HG03439 (cell line): Measurements from ENCODE around the gene NRXN3.
"Not testable (repeated sequence)": the region's sequence is repeated elsewhere in the genome, so short reads cannot be mapped to it uniquely, and the experiment has no call there.

Source experiments
- ATAC-seq: cut with Tn5 transposase; IDR thresholded peaks from one replicate; pipeline ENCODE4 v1.9.1; 2021; ENCODE audit warnings: mild to moderate bottlenecking, moderate library complexity; ENCODE audit not compliant: unreplicated experiment

The NRXN3 gene

DNA sequence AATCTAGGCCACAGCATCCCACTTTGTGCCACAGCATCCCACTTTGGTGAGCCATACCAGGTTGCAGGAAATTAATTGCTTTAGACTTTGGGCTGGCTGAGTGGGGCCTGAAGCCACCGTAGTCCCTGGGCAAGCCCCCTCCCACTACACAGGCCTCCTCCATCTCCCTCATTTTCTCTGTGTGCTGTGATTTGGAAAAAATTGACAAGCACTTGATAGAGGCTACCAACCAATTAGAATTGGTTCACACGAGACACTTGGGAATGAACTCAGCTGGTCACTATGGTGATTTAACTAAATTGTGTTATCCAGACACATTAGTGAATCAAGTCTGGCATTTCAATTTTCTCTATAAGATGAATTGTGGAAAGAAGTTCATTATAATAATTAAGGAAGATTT is 1560.0 kb downstream of the NRXN3 start:
- no peak for ATAC-seq

DNA sequence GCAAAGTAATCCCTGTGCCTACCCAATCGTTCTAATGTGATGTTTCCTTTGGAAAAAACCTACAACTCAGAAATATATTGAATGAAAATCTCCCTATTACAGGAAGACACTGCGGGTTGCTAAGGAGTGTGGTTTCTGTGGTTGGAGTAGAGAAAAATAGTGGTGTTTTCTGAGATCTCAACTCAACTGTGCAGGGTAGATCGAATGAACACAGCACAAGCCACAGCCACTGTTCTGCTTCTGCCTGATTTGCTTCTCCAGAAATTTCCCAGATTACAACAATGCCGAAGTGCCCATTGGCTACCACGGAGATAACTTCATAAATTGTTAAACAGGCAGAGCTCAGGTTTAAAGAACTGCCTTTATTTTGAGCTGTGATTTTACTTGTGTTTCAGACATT is 1560.8 kb downstream of the NRXN3 start:
- ATAC-seq: no peak

DNA sequence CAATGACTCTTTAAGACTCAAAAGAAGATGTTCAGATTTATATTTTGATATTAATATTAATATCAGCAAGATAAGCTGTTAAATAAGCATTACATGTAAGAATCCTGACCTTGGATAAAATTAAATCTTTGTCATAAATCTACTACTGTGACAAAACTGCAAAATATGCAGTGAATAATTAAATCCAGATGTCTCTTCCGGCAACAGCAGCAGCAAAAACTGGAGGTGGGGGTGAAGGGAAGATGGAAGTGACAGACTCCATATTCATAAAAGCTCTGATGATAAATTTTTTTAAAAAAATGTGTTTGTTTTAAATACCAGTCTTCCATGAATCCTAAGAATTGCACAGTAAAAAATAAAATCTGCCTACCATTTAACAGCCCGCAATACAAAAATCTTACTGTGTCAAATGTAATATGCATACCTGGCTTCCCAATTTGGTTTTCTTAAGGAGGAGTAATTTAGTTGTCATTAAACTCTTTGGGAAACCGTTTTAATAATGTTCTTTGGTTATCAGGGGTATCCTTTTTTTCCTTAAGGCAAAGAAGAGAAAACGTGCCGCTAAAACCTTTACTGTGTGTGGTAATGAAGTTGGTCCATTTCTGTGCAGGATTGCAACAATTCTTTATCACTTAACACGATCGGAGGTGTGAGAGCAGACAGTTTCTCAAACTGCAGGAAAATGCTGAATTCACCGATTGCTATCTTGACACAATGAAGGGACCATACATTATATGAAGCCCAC is 1562.9 kb downstream of the NRXN3 start:
- no peak for ATAC-seq

DNA sequence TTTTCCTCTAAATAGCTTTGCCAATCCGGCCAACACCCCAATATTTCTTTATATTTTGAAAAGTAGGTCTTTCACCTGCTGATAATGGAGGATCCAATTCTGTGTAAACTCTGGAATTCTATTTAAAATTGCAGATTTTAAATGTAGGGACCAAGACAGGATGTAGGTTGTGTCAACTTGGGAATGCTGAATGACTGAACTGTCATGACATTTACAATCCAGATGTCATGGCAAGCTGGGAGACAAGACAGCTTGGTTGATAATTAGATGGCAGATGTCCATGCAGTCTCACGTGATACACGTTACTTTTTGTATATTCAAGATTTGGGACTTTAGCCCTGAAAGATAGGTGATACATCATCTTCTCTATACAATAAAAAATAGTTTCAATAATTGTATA is 1564.0 kb downstream of the NRXN3 start:
- no peak for ATAC-seq

DNA sequence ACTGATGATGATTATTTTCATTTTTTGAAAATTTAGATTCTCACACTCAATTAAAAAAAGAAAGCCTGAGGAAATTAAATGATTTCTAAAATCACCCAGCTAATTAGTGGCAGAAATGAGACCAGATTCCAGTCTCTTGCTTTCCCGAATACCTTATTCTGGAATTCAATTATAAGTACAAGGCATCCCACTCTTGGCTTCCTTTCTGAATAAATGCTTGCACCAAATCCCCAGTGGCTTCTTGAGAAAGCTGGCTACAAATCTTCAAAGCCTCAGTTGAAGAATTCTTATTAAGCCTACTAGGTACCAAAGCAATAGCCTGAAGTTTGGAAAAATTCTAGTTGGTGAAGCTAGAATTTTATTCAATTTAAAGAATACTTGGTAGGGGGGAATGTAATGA is 1564.5 kb downstream of the NRXN3 start:
- no peak for ATAC-seq

DNA sequence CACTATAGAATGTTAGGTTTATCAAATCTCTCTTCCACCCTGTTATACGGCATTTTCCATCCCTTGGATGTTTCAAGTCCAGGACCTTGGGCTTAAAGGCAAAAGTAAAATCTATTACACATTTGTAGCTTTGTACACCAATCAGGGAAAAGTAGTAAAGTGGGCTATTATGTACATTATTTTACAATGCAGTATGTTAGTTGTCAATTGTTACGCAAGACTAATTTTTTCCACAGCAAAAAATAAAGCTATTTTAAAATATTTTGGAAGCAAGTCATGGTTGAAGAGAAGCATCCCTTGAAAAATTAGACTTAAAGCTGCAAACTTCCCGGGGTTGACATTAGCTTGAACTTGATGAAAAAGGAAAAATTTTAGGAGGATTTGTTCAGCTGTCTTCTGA is 1564.9 kb downstream of the NRXN3 start:
- no peak for ATAC-seq

DNA sequence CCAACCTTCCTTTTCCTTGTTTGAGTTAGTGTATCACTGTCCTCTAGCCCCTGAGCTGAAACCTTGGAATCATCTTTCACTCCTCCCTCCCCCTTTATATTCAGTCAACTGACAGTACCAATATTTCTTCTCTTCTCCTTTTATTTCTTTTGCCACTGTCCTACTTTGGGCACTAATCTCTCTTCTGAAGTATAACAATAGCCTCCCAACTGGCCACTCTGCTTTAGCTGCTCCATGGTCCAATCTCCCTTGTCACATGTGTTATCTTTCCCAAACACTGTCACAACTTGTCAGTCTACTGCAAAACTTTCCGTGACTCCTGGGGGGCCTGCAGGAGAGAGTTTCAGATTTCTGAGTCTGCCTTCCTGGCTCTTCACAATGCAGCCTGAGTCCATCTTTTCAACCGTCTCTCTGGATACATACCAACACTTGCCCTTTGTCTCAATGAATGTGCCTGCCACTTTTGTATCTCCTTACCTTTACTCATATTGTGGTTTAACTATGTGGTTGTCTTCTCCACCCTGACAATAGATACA is 1570.0 kb downstream of the NRXN3 start:
- no peak for ATAC-seq

DNA sequence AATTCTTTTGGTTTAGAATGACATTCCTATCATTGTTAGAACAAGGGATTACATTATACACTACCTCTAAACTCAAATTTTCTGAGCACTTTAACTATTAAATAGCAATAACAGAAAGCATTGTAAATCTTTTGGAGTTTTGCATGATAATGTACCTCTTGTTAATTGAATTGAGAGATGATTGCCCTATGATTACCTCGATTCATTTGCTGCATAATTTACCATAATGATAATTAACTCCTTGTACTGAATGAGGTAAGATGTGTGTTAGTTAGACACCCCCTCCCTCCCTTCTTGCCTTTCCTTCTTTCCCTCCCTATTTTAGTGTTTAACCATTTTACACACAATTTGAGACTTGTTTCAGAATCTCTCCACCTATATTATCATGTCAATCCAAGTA is 1572.0 kb downstream of the NRXN3 start:
- ATAC-seq: no peak

DNA sequence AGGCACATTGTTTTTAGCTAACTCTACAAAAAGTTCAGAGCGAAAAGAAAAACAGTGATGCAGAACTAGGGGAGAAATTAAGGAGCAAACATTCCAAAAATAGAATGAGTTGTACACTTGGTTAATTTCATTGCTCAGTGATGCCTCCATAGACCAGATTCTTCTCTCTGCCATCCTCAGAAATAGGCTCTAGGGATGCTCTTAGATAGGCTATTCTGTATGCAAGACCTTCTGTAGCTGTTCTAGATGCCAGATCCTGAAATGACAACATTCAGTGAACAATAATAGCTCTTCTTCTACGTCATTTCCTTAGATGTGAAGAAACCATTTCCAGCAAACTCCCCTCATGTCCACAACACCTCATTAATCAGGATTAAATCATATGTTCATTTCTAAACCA is 1574.9 kb downstream of the NRXN3 start:
- no peak for ATAC-seq

DNA sequence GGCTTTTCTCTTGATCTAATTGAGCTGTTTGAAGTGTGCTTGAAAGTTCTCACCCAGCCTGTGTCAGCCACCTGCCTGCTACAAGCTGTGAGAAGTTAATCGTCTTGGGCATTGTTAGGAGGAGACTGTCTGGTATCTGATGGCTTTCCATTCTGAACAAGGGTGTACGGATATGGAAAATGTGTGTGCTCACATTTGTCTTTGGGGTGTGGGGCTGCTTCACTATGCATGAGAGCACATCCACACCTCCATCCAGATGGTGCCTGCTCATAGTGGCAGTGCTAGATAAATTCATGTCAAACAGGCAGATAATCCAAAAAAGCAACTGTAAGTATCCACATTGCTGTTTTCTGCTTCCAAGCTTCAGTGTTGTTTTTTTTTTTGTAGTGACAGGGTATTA is 1578.9 kb downstream of the NRXN3 start:
- no peak for ATAC-seq

DNA sequence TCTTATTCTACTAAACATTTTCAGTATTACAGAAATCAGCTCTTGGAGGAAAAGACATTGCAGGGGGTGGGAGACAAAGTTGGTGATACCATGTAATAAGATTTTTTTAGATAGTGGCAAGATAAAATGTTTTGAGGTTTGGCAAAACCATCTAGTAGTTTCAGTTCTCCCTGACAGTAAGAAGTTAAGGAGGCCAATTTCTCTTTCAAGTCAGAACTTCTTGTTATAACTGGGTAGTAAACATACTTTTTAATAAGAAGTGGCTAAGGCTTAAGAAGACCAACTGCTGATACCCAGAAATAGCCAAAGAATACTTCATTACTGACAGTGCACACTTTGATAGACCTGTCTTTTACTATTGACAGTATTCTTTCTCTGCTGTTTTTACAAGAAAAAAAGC is 1588.8 kb downstream of the NRXN3 start:
- ATAC-seq: no peak

DNA sequence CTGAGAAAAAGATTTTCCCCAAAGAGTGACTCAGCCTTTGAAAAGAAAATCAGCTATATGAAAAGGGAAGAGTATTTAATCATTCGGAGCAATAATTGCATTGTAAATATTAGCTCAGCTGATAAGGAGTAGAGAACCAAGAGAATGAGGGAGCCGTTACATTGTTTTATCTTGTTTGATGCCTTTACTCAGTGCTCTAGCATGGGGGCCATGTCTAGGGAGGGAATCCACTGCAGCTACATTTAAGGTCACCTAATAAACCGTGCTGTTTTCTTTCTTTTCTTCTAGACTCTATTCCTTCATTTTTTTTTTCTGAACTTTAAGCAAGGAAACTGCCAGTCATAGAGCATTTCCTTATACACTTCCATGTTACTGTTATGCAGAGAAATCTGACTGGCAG is 1594.2 kb downstream of the NRXN3 start:
- no peak for ATAC-seq

DNA sequence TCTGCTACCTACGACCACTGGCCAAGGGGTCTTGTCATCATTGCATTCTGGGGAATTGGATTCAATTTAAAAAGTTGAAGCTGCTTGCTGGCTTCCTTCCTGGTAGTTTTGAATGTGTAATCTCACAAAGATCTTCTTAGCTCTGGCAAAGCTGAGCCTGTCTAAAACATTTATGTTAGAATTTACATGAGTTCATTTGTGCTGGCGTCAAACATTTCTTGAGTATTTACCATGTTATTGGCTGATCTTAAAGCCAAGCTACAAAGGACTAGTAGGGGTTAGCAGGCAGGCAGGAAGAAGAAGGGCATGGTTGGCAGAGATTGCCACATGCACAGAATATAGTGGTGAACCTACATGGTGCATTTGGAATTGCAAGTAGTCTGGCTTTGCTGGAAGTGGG is 1596.3 kb downstream of the NRXN3 start:
- no peak for ATAC-seq

DNA sequence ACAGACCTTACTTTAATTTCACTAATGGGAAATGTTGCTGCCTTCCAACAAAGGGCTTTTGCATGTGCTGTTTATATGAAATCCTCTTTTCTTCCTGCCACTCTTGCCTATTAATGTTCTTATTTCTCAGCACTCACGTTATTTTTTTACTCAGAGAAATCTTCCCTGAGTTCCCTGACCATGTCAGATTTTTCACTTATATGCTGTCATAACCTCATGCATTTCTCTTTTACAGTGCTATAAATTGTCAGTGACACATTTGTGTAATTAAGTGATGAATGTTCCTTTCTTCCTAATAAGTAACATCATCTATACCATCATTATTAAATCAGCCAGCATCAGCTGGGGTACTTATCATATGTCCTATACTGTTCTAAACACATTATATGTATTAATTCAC is 1597.1 kb downstream of the NRXN3 start:
- no peak for ATAC-seq

DNA sequence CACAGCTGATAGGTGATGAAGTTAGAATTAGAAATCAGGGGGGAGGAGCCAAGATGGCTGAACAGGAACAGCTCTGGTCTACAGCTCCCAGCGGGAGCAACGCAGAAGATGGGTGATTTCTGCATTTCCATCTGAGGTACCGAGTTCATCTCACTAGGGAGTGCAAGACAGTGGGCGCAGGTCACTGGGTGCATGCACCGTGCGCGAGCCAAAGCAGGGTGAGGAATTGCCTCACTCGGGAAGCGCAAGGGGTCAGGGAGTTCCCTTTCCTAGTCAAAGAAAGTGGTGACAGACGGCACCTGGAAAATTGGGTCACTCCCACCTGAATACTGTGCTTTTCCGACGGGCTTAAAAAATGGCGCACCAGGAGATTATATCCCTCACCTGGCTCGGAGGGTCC is 1597.5 kb downstream of the NRXN3 start:
- not testable (repeated sequence) for ATAC-seq

DNA sequence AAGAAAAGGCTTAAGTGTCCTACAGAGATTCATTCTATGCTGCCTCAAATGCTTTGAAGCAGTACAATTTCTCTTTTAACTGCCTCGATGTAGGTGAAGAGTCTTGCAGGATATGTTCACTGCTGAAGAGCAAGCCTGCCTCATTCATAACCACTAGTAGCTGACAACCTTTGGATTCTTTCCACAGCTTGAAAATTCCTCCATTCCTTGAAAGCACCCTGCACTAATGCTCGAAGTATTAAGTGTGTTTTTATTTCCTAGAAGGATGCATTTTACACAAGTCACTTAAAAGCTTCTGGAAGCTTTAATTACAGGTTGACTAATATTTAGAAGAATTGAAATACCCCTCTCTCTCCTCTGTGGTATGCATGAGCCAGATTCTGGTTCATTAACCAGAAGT is 1611.7 kb downstream of the NRXN3 start:
- ATAC-seq: no peak

DNA sequence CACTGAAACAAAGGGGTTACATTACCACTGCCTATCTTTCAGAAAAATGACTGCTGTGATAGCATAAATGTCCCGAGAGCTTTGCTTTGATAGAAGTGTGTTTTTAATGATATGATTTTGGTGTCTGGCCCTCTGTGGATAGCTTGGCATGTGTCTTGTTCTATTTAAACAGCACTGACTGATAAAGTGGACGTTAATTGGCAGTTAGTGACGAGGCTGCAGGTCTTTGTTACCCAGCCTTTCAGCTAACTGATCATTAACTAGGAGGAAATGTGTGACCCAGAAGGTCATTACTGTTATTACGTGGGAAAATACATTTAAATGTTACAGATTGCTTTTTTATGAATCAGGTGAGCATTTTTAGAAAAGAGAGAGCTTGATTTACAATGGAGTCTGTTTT is 1612.9 kb downstream of the NRXN3 start:
- no peak for ATAC-seq

DNA sequence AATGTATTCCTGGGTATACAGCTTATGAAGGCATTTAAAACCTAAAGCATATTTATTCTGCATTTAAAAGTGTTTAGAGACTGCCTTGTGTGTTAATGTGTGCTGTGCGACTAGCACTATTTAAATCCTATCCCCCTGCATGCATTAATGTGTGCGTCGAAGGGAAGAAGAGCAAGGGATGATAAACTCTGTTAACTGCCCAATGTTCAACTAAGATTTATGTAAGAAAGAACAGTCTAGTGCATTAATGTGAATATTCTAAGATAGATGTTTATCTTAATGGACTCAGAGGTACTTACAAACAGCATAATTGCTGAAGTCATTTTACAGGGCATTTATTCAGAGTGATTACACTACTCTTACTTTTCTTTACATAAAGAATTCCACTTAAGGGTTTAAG is 1616.3 kb downstream of the NRXN3 start:
- no peak for ATAC-seq

DNA sequence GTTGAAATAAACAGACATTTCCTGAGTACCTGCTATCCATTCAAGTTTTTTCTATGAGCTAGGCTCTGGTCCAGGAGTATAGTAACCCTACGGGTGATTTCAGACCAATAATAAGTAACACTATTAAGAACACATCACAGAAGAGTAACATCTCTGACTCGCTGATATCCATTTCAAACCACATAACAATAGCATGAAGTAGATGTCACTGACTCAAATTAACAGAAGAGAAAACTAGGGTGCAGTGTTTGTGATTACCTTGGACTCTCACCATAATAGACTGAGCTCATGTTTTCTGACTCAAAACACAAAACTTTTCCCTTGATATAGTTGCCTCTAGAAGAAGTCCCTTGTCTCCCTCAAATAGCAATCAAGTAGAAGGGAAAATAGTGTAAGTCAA is 1618.2 kb downstream of the NRXN3 start:
- no peak for ATAC-seq

DNA sequence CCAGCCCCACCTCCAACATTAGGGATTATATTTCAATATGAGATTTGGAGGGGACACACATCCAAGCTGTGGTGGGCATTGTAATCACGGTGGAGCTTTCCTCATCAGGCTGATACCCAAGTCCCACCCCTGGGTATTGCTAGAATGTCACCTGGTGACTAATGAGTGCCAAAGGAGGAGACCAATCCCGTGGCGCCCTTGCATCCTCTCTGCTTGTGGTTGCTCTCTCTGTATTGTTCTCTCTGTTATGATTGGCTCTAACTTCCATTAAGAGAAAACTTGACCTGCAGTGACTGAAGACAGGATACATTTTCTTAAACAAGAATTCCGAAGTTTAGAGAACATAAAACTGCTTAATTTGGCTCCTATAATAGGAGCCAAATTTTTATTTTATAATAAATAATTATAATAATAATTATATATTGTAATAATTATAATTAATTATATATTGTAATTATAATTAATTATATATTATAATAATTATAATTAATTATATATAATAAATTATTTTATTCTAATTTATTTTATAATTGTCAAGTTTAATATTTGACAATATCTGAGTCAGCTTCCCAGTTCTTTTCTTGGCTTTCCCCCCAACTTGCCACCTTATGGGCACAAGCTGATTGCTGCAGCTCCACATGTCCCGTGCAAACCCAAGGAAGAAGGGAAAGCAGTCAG is 1621.0 kb downstream of the NRXN3 start:
- no peak for ATAC-seq

DNA sequence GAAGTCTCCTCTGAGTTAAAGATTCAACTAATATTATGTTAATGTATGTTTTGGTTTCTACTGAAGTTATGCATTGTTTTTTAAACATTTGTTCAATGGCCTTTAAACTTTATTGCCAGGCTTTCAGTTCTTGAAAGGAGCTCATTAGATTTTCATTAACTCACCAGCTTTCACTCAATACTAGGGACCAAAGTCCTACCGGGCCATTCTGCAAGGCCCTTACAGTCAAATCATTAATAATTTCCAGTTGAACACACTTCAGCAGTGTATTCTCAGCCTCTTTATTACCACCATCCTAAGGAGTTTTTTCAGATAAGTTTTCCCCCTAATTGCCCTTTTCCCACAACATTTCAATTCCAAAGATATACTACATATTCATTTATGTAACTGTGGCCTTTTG is 1631.9 kb downstream of the NRXN3 start:
- no peak for ATAC-seq

DNA sequence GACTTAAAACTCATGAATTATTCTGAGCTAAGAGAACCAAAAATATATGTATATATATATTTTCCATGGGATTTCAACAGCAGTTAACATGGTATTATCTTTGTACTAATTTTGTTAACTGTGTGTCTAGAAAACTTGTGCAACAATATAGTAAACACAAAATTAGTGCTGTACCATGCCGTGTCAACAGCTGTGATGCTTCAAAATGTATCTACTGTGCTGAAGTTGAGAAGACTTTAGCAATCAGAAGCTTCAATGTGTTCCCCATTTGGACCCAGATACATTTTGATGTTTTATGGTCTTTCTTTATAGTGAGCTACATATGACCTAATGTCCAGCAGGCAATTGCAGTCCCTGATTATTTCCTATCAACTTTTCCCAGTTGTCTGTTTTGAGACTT is 1635.5 kb downstream of the NRXN3 start:
- ATAC-seq: no peak
